GM18861 (cell line): ENCODE results near the gene KIF21A.
"Not testable (repeated sequence)": the region's sequence is repeated elsewhere in the genome, so short reads cannot be mapped to it uniquely, and the experiment has no call there.

ENCODE experiments used
- ATAC-seq: cut with Tn5 transposase; IDR thresholded peaks from one replicate; pipeline ENCODE4 v1.9.1; 2021; ENCODE audit not compliant: unreplicated experiment

Gene KIF21A

GRCh38 chr12:39348523-39348922, 94.4 kb downstream of the KIF21A start:
- no peak for ATAC-seq

GRCh38 chr12:39344926-39345325, 98.0 kb downstream of the KIF21A start:
- ATAC-seq = no peak

- no peak for ATAC-seq
Observed at GRCh38 chr12:39343665-39344064, 99.3 kb downstream of the KIF21A start.

GRCh38 chr12:39341761-39342160, 101.2 kb downstream of the KIF21A start:
- ATAC-seq = no peak

GRCh38 chr12:39341179-39341578, 101.7 kb downstream of the KIF21A start:
- peak; percentile 81 for ATAC-seq

GRCh38 chr12:39332661-39333175, 110.2 kb downstream of the KIF21A start:
- ATAC-seq = no peak

GRCh38 chr12:39331539-39332261, 111.2 kb downstream of the KIF21A start:
- ATAC-seq = no peak

DNA sequence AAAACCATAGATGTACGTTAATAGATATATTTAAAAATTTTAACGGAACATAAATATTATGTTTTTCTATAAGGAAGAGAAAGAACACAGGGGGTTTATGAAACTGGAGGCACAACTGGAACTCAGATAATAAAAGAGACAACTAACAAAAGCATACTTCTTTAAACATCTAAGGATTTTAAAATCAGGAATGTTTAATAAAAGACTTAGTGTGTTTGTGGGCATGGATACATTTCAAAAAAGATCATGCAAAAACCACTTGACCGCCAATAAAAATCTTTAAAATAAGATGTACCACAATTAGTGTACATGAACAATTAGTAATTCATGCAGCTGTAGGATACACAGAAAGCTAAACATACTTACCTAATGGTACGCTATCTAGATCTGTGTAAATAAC, 113.0 kb downstream of the KIF21A start:
- no peak for ATAC-seq

GRCh38 chr12:39329018-39329417, 113.9 kb downstream of the KIF21A start:
- ATAC-seq = no peak

DNA sequence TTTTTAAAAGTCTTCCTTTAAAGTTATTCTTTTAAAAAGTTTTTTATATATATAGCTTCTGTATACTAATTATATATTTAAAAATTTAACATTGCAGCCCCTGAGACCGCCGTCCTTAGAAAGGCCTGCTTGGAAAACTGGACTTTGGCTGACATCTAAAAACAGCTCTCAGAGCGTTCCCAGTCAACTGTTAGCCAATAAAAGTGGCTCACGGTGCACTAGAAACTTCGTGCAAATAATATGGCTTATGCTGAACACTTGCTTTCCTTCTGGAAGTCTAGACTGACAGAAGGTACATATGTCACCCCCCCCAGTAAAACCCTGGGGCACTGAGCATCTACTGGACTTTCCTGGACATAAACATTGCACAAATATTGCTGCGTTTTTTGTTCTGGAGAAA, 115.0 kb downstream of the KIF21A start:
- no peak for ATAC-seq

DNA sequence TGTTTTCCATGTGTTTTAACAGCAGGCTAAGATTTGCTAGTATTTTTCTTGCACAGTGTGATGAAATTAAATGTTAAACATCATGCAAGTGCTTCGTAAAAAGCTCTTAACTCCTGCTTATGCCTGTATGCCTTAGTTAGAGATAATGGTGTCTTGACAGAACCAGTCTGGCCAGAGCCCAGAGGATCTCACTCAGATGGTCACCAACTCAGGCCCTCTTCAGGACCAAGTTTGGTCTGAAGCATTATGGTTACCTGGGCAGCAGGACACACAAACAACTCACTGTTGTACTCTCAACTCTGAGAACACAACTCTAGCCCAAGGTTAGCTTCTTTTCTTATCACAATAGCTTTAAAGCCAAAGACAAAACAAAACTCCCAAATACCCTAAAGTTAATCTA, 115.4 kb downstream of the KIF21A start:
- no peak for ATAC-seq

- no peak for ATAC-seq
Observed at GRCh38 chr12:39319180-39319579, 123.7 kb downstream of the KIF21A start.

DNA sequence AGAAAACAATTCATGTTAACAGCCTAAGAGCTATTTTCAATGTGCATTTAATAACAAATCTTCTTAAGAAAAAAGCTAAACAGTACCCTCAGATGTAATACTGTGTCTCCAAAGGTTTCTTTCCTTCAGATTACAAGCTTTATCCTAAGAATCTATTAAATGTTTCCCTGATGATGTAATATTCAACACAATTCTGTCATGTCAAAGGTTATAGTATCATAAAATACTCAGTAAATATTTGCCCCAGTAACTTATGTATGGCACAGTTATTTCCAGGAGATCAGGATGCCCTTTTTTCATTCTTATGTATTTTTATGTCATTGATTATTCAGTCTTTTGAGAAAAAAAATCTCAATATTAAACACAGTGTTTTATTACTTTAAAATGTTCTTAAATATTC, 128.4 kb downstream of the KIF21A start:
- ATAC-seq = no peak

- ATAC-seq = no peak
Observed at GRCh38 chr12:39309516-39309915, 133.4 kb downstream of the KIF21A start.

DNA sequence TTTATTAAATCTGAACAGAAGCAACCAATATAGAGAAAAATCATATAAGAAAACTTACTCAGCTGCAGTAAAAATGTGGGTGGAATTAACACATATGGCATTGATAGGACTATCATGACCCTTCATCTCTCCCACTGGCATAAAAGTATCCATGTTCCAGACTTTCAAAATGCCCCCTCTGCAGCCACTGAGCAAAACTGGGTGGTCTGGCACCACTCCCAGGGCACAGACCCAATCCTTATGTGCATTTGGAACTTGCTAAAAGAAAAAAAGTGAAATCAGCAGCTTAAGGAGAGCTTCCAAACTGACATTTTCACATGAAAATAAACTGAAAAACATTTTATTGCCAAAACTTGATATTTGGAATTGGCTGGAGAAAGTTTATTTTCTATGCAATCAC, 141.5 kb downstream of the KIF21A start:
- no peak for ATAC-seq

GRCh38 chr12:39300799-39301198, 142.1 kb downstream of the KIF21A start:
- no peak for ATAC-seq

DNA sequence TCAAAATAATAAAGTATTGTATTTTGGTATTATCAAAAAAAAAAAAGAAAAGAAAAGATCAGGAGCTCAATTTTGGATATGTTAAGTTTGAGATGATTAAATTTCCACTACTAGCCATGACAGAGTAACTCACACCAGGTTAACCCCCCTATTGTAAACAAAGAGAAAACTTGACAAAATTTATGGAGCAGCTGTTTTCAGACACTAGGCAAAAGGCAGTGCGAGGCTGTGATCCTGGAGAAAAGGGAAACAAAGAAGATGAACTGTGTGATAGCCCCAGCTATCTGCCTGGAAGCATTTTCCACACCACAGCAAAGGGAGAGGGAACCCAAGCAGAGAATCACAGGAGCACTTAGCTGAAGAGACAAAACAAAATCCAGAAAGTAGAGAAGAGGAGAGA, 145.0 kb downstream of the KIF21A start:
- no peak for ATAC-seq

- no peak for ATAC-seq
Observed at GRCh38 chr12:39296496-39296895, 146.4 kb downstream of the KIF21A start.

- not testable (repeated sequence) for ATAC-seq
Observed at GRCh38 chr12:39295593-39295992, 147.3 kb downstream of the KIF21A start.

- no peak for ATAC-seq
Observed at GRCh38 chr12:39294715-39295114, 148.2 kb downstream of the KIF21A start.

DNA sequence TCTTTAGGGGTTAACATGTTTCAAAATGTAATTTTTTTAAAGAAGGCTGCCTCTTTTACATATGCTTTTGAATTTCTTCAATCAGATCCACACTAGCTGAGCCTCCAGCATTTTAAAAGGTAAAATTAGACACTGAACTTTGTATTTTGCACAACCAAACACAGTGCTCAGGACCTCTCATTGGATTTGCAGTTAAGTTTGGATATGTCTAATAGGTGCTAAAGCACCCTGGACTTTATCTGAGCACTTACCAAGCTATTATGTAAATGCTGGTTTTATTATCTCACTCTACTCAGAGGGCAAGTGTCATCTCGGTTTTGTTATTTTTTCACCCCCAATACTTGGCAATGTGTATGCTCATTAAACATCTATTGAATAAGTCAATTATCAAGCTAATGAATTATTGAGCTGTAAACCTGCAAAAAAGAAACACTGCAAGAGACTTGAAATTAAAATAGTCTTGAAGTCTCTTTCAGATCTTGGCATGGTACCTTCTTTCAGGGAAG, 150.7 kb downstream of the KIF21A start:
- ATAC-seq = no peak

GRCh38 chr12:39287817-39288216, 155.1 kb downstream of the KIF21A start:
- ATAC-seq = no peak

DNA sequence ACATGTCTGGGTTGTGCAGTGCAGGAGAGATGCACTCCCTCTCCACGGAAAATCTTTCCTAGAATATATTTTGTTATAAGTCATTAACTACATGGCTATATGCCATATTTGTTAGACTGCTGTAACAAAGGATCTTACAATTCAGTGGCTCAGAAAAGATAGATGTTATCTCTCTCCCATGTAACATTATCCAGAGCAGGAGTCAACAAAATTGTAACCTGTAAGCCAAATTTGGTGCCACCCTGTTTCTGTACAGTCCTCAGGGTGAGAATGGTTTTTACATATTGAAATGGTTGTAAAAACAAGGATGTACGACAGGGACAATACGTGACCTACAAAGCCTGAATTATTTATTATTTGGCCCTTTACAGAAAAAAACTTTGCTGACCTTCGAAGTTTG, 155.5 kb downstream of the KIF21A start:
- ATAC-seq = no peak
